ENCODE measurements around the gene GKN2. TPM values are rescaled to one million over a fixed set of nuclear protein-coding genes. Genes with fewer than 3 reads are reported as not detected.

The GKN2 gene
- total RNA-seq, 4 donors from 2014 or later, result not detected

- Histone ChIP-seq H3K36me3 (no peaks in the 10 kb centered on the region), H3K27me3 (peaks cover 7% of the 10 kb centered on the region), H3K4me3 (no peak overlapping the region), H3K27ac (no peak overlapping the region), H3K9me3 (no peaks in the 10 kb centered on the region), H3K4me1 (no peaks in the 10 kb centered on the region)
- intact Hi-C loops (cut with DNase I; ENCODE audit: low total_unique reads) (no loop called here), in situ Hi-C loops (cut with MboI; ENCODE audit: low pct_ligation_motif_present in 1 of 4, low pct_unique_long_range_greater_than_20kb in 1 of 4, low sequenced_read_pairs in 3 of 4) (no loop called here)
- no peak for DNase-seq
- 65% methylated on average over 5 of the region's 5 CpGs; no CpG with 5 or more reads in 1 of the 2 donors for WGBS, 2 donors (ENCODE audit: low coverage in 1 of 2)
- TF ChIP-seq EP300 (IDR thresholded peaks at IDR 0.05; ENCODE audit: low read depth), result no peak
- TF ChIP-seq CTCF (IDR thresholded peaks at IDR 0.05), result no peak
- no peak for TF ChIP-seq POLR2A (IDR thresholded peaks at IDR 0.05)
- no peak for TF ChIP-seq POLR2AphosphoS5 (IDR thresholded peaks at IDR 0.05)
These were observed 19.0 kb upstream of the GKN2 start for GRCh38 chr2:68971591-68972231.

- in situ Hi-C loops (cut with MboI; ENCODE audit: low pct_ligation_motif_present in 1 of 4, low pct_unique_long_range_greater_than_20kb in 1 of 4, low sequenced_read_pairs in 3 of 4), result no loop called here
- no peak overlapping the region for H3K4me3 ChIP-seq
- no peaks in the 10 kb centered on the region for H3K36me3 ChIP-seq
- H3K4me1 ChIP-seq, result no peaks in the 10 kb centered on the region
- WGBS, 2 donors (ENCODE audit: low coverage in 1 of 2), result 85 to 92% methylated on average over 8 of the region's 8 CpGs
- no peak for TF ChIP-seq EP300 (IDR thresholded peaks at IDR 0.05; ENCODE audit: low read depth)
- TF ChIP-seq POLR2A (IDR thresholded peaks at IDR 0.05), result no peak
- no peak for TF ChIP-seq POLR2AphosphoS5 (IDR thresholded peaks at IDR 0.05)
- no peak for TF ChIP-seq CTCF (IDR thresholded peaks at IDR 0.05)
- no peaks in the 10 kb centered on the region for H3K27me3 ChIP-seq
- intact Hi-C loops (cut with DNase I; ENCODE audit: low total_unique reads), result no loop called here
- H3K27ac ChIP-seq, result no peak overlapping the region
- no peak for DNase-seq
- no peaks in the 10 kb centered on the region for H3K9me3 ChIP-seq
These were observed 18.0 kb upstream of the GKN2 start for GRCh38 chr2:68970566-68971265.

DNA sequence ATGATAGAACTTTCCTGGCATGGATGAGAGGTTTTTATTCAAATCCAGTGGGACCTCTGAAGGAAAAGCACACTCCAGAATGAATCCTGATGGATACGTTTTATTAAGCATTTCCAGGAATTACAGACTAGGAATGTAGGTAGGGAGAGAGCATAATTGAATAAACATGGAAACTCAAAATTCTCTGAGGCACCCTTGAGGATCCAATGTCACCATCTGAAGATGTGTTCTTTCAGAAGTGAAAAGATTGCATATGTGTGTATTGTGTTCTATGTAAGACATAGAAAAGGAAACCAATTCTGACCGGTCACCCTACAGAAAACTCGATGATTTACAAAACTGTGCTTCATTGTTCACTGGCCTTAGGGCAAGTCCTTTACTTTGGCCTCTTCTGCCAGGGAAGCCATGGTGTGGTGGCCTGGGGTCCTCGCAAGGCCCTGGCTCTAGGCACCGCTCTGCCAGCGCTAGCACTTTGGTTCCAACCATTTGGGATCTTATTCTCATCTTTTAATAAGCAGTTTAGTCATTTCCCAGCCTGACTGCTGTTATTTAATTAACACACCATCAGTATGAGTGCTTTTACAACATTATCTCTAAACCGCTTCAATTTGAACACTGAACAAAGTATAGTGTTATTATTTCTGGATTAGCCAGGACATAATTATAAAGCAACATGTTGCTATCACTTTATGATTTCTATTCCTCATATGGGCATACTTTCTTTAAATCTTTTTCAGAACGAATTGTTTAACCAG is 17.2 kb upstream of the GKN2 start:
- in situ Hi-C loops (cut with MboI; ENCODE audit: low pct_ligation_motif_present in 1 of 4, low pct_unique_long_range_greater_than_20kb in 1 of 4, low sequenced_read_pairs in 3 of 4) (no loop called here), intact Hi-C loops (cut with DNase I; ENCODE audit: low total_unique reads) (no loop called here)
- H3K9me3 ChIP-seq, result no peaks in the 10 kb centered on the region
- TF ChIP-seq CTCF (IDR thresholded peaks at IDR 0.05) (no peak), POLR2A (IDR thresholded peaks at IDR 0.05) (no peak), POLR2AphosphoS5 (IDR thresholded peaks at IDR 0.05) (no peak), EP300 (IDR thresholded peaks at IDR 0.05; ENCODE audit: low read depth) (no peak)
- H3K36me3 ChIP-seq, result no peaks in the 10 kb centered on the region
- no peak overlapping the region for H3K27ac ChIP-seq
- WGBS, 2 donors (ENCODE audit: low coverage in 1 of 2), result 73 to 79% methylated on average over 6 to 8 of the region's 8 CpGs
- no peak for DNase-seq
- no peaks in the 10 kb centered on the region for H3K4me1 ChIP-seq
- no peak overlapping the region for H3K4me3 ChIP-seq
- H3K27me3 ChIP-seq, result no peaks in the 10 kb centered on the region

- no peaks in the 10 kb centered on the region for H3K36me3 ChIP-seq
- TF ChIP-seq EP300 (IDR thresholded peaks at IDR 0.05; ENCODE audit: low read depth), result no peak
- no peak for TF ChIP-seq POLR2A (IDR thresholded peaks at IDR 0.05)
- TF ChIP-seq CTCF (IDR thresholded peaks at IDR 0.05), result no peak
- no peak for TF ChIP-seq POLR2AphosphoS5 (IDR thresholded peaks at IDR 0.05)
- no peak for DNase-seq
- 43 to 62% methylated on average over 1 of the region's 1 CpG for WGBS, 2 donors (ENCODE audit: low coverage in 1 of 2)
- intact Hi-C loops (cut with DNase I; ENCODE audit: low total_unique reads) (no loop called here), in situ Hi-C loops (cut with MboI; ENCODE audit: low pct_ligation_motif_present in 1 of 4, low pct_unique_long_range_greater_than_20kb in 1 of 4, low sequenced_read_pairs in 3 of 4) (no loop called here)
- H3K9me3 ChIP-seq, result no peaks in the 10 kb centered on the region
- no peak overlapping the region for H3K4me3 ChIP-seq
- H3K27me3 ChIP-seq, result no peaks in the 10 kb centered on the region
- H3K4me1 ChIP-seq, result no peaks in the 10 kb centered on the region
- H3K27ac ChIP-seq, result no peak overlapping the region
These were observed 15.5 kb upstream of the GKN2 start for GRCh38 chr2:68968221-68968620.
